Purkinje cell (primary cell): ENCODE results near the gene DNAJB4. TPM values are rescaled to one million over a fixed set of nuclear protein-coding genes. Genes with fewer than 3 reads are reported as not detected.

Experiments used
- polyA plus RNA-seq: library from polyadenylated mRNA; unstranded; fragments of >200 nt; fragmentation: Nextera tagmentation; gene quantifications from 2 replicates; pipeline ENCODE4 v1.2.1, GENCODE V29; 2014

Gene DNAJB4
- 140 and 193 TPM in 2 replicates for polyA plus RNA-seq

DNA sequence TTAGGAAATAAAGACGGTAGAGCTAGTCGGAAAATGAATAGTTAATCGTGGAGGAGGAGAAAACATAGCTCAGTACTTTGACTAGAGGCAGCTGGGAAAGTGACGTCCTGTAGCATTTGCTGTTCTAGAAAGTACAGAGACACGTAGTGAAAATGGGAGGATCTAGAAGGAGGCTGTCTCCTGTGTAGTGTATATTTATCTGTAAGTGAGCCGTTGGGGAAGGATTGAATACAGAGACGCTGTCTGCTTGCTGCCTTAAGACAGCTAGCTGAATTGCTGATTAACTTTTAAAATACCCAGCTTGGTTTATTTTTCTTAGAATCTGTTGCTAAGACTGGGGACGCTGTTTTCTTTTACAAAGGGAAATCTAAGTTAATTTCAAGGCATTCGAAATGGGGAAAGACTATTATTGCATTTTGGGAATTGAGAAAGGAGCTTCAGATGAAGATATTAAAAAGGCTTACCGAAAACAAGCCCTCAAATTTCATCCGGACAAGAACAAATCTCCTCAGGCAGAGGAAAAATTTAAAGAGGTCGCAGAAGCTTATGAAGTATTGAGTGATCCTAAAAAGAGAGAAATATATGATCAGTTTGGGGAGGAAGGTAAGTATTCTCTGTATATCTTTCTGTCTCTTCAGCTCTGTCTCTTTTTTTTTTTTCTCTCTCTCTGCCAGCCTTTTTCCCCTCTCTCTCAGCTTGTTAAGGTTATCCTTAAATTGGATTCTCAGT lies at the start of gene DNAJB4:
Gene DNAJB4 (plus strand): TSS at position 221 of the 729 bp plus-strand sequence. CDS start 172 bp downstream, at position 393.

DNA sequence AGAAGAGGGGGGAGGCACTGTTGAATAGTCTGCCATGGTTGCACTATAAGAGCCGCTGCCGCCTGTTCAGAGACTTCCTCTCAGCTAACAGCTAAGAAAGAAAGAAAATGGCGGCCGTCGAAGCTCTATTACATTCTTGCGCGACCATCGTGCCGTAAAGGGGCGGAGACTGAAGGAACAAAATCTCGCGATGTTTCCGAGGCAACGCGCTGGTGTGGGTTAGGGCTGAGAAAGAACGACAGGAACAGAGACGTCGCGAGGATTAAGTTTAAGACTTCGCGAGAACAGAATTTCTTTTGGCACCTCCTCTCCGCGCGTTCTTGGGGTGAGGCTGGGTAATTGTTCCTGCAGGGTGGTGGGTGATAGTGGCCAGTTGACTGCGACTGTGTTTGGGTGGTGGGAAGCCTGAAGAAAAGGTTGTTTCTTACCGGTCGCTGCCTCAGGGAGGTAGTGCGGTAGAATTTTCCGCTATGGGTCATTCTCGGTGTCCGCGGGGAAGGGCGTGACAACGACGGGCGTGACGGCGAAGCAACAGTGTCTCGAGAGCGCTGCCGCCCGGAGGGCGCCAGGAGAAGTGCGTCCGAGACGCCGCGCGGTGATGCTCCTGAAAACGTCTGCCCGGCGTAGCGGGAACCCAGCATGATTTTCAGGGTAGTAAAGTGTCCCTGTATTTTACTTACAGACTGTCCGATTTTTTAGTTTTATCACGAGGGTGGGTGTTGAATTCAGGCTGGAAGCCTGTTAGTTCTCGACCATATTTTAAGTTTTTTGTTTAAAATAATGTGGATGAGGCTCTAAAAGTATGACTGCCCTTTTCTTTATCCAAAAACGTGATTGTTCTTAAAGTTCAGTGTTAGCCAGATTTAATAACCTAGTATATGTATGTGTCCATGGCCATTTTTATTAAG lies 25.5 kb upstream of the DNAJB4 start, which contains the start of gene FUBP1:
Gene FUBP1 (minus strand): TSS at position 104 of the 908 bp plus-strand sequence. CDS start 68 bp downstream, at position 36.

DNA sequence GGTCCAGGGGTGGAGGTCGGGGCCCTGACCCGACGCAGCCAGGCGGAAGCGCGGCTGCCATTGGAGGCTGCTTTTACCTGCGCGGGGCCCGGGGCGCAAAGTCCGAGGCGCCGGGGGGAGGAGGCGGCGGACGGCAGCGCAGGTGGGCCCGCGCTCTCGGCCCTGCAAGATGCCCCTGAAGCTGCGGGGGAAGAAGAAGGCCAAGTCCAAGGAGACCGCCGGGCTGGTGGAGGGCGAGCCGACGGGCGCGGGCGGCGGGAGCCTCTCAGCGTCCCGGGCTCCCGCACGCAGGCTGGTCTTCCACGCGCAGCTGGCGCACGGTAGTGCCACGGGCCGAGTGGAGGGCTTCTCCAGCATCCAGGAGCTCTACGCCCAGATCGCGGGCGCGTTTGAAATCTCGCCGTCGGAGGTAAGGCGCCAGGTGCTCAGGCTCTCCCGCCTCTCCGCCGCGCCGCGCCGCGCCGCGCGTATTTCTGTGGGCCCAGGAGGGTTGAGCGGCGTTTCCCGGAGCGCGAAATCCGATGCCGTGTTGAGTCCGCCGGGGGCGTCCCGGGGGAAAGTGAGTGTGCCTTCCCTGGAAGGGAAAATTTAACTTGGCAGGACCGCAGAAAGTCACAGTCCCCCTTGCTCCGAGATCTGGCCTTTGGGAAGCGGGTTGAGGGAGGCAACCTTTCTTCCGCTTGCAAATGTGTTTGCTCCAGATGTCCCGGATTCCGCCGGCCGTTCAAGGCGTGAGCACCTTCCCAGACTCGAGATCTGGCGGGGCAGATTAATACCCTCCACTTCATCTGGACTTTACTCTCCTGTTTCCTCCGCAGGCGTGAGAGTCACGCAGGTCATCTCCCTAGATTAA lies 41.4 kb downstream of the DNAJB4 start, which contains the start of gene GIPC2:
Gene GIPC2 (plus strand): TSS at position 41 of the 853 bp plus-strand sequence. CDS start 129 bp downstream, at position 170.

Other genes with a start within 250 kb of the DNAJB4 start
- gene USP33, start 245.1 kb upstream of the DNAJB4 start, polyA plus RNA-seq: 59.8 and 68.6 TPM in 2 replicates
- 41.2 and 44.3 TPM in 2 replicates for gene MIGA1, start 225.3 kb upstream of the DNAJB4 start, polyA plus RNA-seq
- gene NEXN, start 116.3 kb upstream of the DNAJB4 start, polyA plus RNA-seq: 180 and 196 TPM in 2 replicates
- 66.7 and 78.6 TPM in 2 replicates for gene FUBP1, start 25.9 kb upstream of the DNAJB4 start, polyA plus RNA-seq
- gene GIPC2, start 41.0 kb downstream of the DNAJB4 start, polyA plus RNA-seq: 4.9 and 16.5 TPM in 2 replicates